Bronchus fibroblast of lung (primary cell): ENCODE data around the gene ELMO2. TPM values are rescaled to one million over a fixed set of nuclear protein-coding genes. Genes with fewer than 3 reads are reported as not detected.

Source experiments
- total RNA-seq: library from RNA; depleted of rRNA; stranded (reverse); fragments of >200 nt; gene quantifications from 2 replicates; pipeline ENCODE4 v1.2.3, GENCODE V29; 2015

Gene ELMO2, protein sequence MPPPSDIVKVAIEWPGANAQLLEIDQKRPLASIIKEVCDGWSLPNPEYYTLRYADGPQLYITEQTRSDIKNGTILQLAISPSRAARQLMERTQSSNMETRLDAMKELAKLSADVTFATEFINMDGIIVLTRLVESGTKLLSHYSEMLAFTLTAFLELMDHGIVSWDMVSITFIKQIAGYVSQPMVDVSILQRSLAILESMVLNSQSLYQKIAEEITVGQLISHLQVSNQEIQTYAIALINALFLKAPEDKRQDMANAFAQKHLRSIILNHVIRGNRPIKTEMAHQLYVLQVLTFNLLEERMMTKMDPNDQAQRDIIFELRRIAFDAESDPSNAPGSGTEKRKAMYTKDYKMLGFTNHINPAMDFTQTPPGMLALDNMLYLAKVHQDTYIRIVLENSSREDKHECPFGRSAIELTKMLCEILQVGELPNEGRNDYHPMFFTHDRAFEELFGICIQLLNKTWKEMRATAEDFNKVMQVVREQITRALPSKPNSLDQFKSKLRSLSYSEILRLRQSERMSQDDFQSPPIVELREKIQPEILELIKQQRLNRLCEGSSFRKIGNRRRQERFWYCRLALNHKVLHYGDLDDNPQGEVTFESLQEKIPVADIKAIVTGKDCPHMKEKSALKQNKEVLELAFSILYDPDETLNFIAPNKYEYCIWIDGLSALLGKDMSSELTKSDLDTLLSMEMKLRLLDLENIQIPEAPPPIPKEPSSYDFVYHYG
- 35.5 and 36.3 TPM in 2 replicates for total RNA-seq

DNA sequence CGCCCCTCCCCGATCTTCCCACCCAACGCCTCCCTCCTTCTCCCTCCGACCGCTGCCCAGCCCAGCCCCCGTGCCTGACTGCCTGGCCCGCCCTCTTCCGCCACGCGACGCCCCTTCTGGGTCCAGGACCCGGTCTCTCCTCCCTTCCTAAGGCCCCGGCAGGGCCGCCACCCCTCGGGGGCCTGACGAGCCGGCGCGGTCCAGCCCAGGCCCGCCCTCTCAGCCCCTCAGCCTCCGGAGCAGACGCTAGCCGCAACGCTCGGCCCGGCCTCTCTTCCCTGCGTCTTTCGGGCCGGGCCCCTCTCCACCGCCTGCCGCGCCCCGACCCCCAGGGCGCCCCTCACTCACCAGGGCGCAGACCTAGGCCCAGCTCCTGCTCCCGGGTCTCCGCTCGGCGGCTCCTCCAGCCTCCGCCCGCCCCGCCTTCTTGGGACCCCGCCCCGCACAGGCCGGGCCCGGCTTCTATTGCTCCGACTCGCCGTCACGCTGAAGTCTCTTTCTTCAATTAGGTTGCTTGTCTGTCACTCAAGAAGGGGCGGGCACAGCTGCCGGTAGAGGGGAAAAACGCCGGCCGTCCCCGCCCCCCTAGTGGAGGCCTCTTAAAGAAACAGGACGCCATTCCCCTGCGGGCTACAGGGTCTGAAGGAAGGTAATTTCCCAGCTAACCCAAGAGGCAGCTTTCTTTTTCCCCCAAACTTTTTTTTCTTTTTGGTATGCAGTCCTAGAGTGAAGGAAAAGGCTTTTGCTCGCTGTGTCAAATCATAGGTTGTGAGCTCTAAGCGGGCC, at the start of gene ELMO2:
TSS of gene ELMO2 (minus strand) at position 416 of the 786 bp plus-strand sequence. CDS start 12,133 bp downstream, outside the sequence.

Other genes with a start within 250 kb of the ELMO2 start
- not detected in 2 replicates for gene CDH22, start 98.1 kb downstream of the ELMO2 start, total RNA-seq
- 1.7 and 1.8 TPM in 2 replicates for gene ZNF334, start 106.9 kb upstream of the ELMO2 start, total RNA-seq
- not detected in 2 replicates for gene OCSTAMP, start 144.0 kb upstream of the ELMO2 start, total RNA-seq
- 3.3 and 6.1 TPM in 2 replicates for gene SLC13A3, start 244.8 kb upstream of the ELMO2 start, total RNA-seq